Endodermal cell (in vitro differentiated cells): ENCODE measurements around the gene SHKBP1. TPM values are rescaled to one million over a fixed set of nuclear protein-coding genes. Genes with fewer than 3 reads are reported as not detected.
A peak's percentile ranks its signal among the peaks of the same experiment; 100 is the strongest.

ENCODE experiments used
- DNase-seq: peaks from one replicate; pipeline ENCODE4 v3.0.0-alpha.2; 2017
- H3K27ac ChIP-seq: 2 replicates; pipeline ENCODE4 v1.5.1; 2013; ENCODE audit warnings: mild to moderate bottlenecking, low read depth, low read length, moderate library complexity
- H3K27me3 ChIP-seq: 2 replicates; pipeline ENCODE4 v1.6.1; 2013; ENCODE audit warnings: mild to moderate bottlenecking, low read length, moderate library complexity; ENCODE audit not compliant: insufficient read depth, control insufficient read depth, poor library complexity, severe bottlenecking
- H3K36me3 ChIP-seq: 2 replicates; pipeline ENCODE4 v1.7.0; 2013; ENCODE audit warnings: mild to moderate bottlenecking, low read length, moderate library complexity; ENCODE audit not compliant: control insufficient read depth, insufficient read depth
- H3K4me1 ChIP-seq: one replicate; pipeline ENCODE4 v1.7.0; 2013; ENCODE audit warnings: low read length; ENCODE audit not compliant: control insufficient read depth, insufficient read depth
- H3K4me3 ChIP-seq: 2 replicates; pipeline ENCODE4 v1.5.1; 2013; ENCODE audit warnings: mild to moderate bottlenecking, low read length, moderate library complexity
- H3K9ac ChIP-seq: 2 replicates; pipeline ENCODE4 v1.6.1; 2013; ENCODE audit warnings: mild to moderate bottlenecking, low read length, moderate library complexity; ENCODE audit not compliant: poor library complexity, severe bottlenecking; ENCODE audit errors: extremely low read depth
- H3K9me3 ChIP-seq: 2 replicates; pipeline ENCODE4 v1.6.1; 2013; ENCODE audit warnings: mild to moderate bottlenecking, low read length, moderate library complexity; ENCODE audit not compliant: control insufficient read depth
- H3K27ac Mint-ChIP-seq: 2 replicates; pipeline ENCODE4 v1.8.0; 2020; ENCODE audit warnings: mixed read lengths
- H3K27me3 Mint-ChIP-seq: 2 replicates; pipeline ENCODE4 v1.8.0; 2021; ENCODE audit warnings: mild to moderate bottlenecking, mixed read lengths; ENCODE audit not compliant: insufficient read depth
- H3K36me3 Mint-ChIP-seq: 2 replicates; pipeline ENCODE4 v1.8.0; 2020; ENCODE audit warnings: low read depth, mixed read lengths
- H3K4me1 Mint-ChIP-seq: 2 replicates; pipeline ENCODE4 v1.8.0; 2020; ENCODE audit warnings: mixed read lengths
- H3K4me3 Mint-ChIP-seq: 2 replicates; pipeline ENCODE4 v1.8.0; 2020; ENCODE audit warnings: mild to moderate bottlenecking, moderate library complexity, mixed read lengths
- H3K9me3 Mint-ChIP-seq: 2 replicates; pipeline ENCODE4 v1.8.0; 2020; ENCODE audit warnings: mild to moderate bottlenecking, mixed read lengths
- WGBS, 2 experiments: methylation state at CpG; one replicate each; pipeline versions ENCODE4 v1.1.5 to v1.1.7; 2013; ENCODE audit warnings: missing lambda C conversion rate in 2 of 2, mixed read lengths in 1 of 2; ENCODE audit not compliant: insufficient coverage in 1 of 2, insufficient read length in 1 of 2; 5-methylcytosine and 5-hydroxymethylcytosine counted together
- total RNA-seq, 2 donors: library from RNA; stranded (reverse); fragmentation: NEBNext Ultra II Directional in 1 of 2; extraction: Animal tissue kit (Norgen Biotek cat#: 25700) in 1 of 2; gene quantifications; 2 replicates in 1 of 2; 3 replicates in 1 of 2; pipeline ENCODE4 v1.2.1, GENCODE V29; 2021
- TF ChIP-seq, protein P1 (sequence below): fragments of 200-600 bp; sonication (generic); conservative IDR thresholded peaks from 2 replicates; pipeline ENCODE4 v1.5.0; 2021; ENCODE audit warnings: antibody characterized with exemption, mild to moderate bottlenecking

The SHKBP1 gene
- total RNA-seq, 2 donors from 2014 or later, result 110 TPM

DNA sequence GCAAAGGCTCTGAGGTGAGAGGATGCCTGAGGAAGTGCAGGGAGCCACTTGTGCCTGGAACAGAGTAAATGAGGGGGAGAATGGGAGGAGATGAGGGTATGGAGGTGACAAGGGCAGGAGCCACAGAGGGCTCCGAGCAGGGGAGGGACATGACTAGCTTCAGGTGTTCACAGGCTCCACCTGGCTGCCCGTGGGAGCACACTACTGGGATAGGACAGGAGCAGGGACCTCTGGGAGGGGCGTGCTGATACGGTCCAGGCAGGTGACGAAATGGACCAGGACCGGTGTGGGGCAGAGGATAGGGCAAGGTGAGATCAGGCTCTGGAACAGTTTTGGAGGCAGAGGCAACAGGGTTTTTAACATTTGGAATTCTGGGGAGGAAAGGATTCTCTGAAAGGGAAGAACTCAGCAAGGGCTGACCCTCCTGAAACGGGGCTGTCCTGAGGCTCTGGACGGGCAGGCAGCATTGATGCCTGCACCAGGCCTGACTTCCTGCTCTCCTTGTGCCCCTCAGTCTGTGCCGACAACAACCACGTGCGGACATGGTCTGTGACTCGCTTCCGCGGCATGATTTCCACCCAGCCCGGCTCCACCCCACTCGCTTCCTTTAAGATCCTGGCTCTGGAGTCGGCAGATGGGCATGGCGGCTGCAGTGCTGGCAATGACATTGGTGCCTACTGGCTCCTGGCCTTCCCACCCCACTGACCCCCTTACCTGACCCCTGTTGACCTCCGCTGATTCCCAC lies 11.6 kb downstream of the SHKBP1 start:
- H3K9ac ChIP-seq, result no peak overlapping the region
- peaks cover 53% of the 10 kb centered on the region for H3K36me3 Mint-ChIP-seq
- 92 to 95% methylated on average over 17 to 19 of the region's 19 CpGs for WGBS, 2 experiments
- H3K4me1 ChIP-seq, result no peaks in the 10 kb centered on the region
- H3K4me3 Mint-ChIP-seq, result no peak overlapping the region
- H3K4me3 ChIP-seq, result no peak overlapping the region
- H3K27me3 ChIP-seq, result no peaks in the 10 kb centered on the region
- peaks cover 25% of the 10 kb centered on the region for H3K36me3 ChIP-seq
- H3K9me3 ChIP-seq, result no peaks in the 10 kb centered on the region
- no peak overlapping the region for H3K27ac ChIP-seq
- TF ChIP-seq, protein P1, sequence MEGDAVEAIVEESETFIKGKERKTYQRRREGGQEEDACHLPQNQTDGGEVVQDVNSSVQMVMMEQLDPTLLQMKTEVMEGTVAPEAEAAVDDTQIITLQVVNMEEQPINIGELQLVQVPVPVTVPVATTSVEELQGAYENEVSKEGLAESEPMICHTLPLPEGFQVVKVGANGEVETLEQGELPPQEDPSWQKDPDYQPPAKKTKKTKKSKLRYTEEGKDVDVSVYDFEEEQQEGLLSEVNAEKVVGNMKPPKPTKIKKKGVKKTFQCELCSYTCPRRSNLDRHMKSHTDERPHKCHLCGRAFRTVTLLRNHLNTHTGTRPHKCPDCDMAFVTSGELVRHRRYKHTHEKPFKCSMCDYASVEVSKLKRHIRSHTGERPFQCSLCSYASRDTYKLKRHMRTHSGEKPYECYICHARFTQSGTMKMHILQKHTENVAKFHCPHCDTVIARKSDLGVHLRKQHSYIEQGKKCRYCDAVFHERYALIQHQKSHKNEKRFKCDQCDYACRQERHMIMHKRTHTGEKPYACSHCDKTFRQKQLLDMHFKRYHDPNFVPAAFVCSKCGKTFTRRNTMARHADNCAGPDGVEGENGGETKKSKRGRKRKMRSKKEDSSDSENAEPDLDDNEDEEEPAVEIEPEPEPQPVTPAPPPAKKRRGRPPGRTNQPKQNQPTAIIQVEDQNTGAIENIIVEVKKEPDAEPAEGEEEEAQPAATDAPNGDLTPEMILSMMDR, result no peak
- H3K27me3 Mint-ChIP-seq, result no peaks in the 10 kb centered on the region
- H3K9me3 Mint-ChIP-seq, result peaks cover 1% of the 10 kb centered on the region
- no peaks in the 10 kb centered on the region for H3K4me1 Mint-ChIP-seq
- no peak overlapping the region for H3K27ac Mint-ChIP-seq
- peak; percentile 43 for DNase-seq

DNA sequence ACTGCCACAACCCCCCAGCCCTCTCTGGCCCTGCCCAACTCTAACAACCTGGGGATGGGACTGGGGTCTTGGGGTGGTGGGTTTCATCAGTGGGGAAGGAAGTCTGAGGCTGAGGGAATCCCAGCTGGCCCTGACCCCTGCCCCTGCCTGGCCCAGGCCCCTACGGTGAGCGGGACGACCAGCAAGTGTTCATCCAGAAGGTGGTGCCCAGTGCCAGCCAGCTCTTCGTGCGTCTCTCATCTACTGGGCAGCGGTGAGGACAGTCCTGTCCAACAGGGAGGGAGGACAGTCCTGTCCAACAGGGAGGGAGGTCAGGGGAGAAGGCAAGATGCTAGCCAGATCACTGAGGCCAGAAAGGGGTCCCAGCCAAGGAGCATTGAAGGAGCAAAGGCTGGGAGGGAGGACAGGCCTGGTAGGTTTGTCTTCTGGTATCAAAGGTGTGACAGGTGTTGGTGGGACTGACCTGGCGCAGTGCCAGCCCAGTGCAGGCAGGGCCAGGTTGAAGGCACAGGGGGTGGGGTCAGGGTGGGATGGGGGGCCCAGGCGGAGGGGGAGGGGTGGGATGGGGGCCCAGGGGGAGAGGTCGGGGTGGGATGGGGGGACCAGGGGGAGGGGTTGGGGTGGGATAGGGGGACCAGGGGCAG lies 12.4 kb downstream of the SHKBP1 start:
- H3K9me3 ChIP-seq, result no peaks in the 10 kb centered on the region
- no peak overlapping the region for H3K27ac ChIP-seq
- peaks cover 25% of the 10 kb centered on the region for H3K36me3 ChIP-seq
- no peak overlapping the region for H3K4me3 ChIP-seq
- no peak overlapping the region for H3K27ac Mint-ChIP-seq
- H3K4me3 Mint-ChIP-seq, result no peak overlapping the region
- no peak overlapping the region for H3K9ac ChIP-seq
- peaks cover 47% of the 10 kb centered on the region for H3K36me3 Mint-ChIP-seq
- H3K4me1 ChIP-seq, result no peaks in the 10 kb centered on the region
- H3K4me1 Mint-ChIP-seq, result no peaks in the 10 kb centered on the region
- 96% methylated on average over 7 of the region's 9 CpGs; no CpG with 5 or more reads in 1 of the 2 experiments for WGBS, 2 experiments
- no peaks in the 10 kb centered on the region for H3K27me3 ChIP-seq
- TF ChIP-seq, protein P1, result no peak
- no peak for DNase-seq
- peaks cover 1% of the 10 kb centered on the region for H3K9me3 Mint-ChIP-seq
- H3K27me3 Mint-ChIP-seq, result no peaks in the 10 kb centered on the region

DNA sequence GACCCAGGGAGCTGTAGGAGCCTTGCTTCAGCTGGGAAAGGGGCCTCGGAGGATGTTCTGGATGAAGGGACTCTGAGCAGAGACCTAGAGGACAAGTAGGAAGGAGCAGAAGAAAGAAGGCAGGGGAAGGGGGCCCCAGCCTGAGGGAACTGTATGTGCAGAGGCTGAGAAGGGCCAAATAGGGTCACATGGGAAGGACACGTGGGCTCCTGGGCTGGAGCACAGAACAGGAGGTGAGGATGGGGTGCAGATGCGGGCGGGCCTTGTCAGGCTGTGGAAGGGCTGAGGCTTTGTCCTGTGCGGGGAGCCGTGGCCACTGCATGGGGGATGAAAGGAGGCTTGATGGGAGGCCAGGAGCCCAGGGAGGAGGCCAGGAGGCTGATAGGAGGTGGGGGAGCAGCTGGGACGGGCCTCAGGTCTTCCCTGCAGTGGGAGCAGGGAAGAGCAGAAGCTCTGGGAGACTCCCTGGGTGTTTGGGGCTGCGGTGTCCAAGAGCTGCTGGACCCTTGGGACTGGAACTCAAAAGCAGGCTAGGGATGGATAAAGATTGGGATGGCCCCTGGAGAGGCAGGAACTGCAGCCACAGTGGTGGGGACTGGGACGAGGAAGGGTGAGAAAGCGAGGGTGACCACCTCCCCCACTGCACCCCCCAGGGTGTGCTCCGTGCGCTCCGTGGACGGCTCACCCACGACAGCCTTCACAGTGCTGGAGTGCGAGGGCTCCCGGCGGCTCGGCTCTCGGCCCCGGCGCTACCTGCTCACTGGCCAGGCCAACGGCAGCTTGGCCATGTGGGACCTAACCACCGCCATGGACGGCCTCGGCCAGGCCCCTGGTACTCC lies 13.1 kb downstream of the SHKBP1 start:
- Histone ChIP-seq H3K9me3 (no peaks in the 10 kb centered on the region), H3K9ac (no peak overlapping the region), H3K4me3 (no peak overlapping the region), H3K27ac (peak overlapping the region; percentile 44), H3K4me1 (no peaks in the 10 kb centered on the region), H3K36me3 (peaks cover 19% of the 10 kb centered on the region), H3K27me3 (no peaks in the 10 kb centered on the region)
- peaks cover 1% of the 10 kb centered on the region for H3K9me3 Mint-ChIP-seq
- TF ChIP-seq, protein P1, result no peak
- 88 to 97% methylated on average over 5 to 24 of the region's 26 CpGs for WGBS, 2 experiments
- no peak overlapping the region for H3K27ac Mint-ChIP-seq
- no peak overlapping the region for H3K4me3 Mint-ChIP-seq
- peaks cover 7% of the 10 kb centered on the region for H3K27me3 Mint-ChIP-seq
- peaks cover 40% of the 10 kb centered on the region for H3K36me3 Mint-ChIP-seq
- DNase-seq, result no peak
- H3K4me1 Mint-ChIP-seq, result no peaks in the 10 kb centered on the region
